Measurements from ENCODE around the gene BCLAF3. TPM values are rescaled to one million over a fixed set of nuclear protein-coding genes. Genes with fewer than 3 reads are reported as not detected.
A peak's percentile ranks its signal among the peaks of the same experiment; 100 is the strongest.

The BCLAF3 gene
- polyA plus RNA-seq, 1 experiment: 0.63 TPM

GRCh38 chrX:20028588-20028987, 37.7 kb upstream of the BCLAF3 start:
- Histone ChIP-seq H3K27me3 (ENCODE audit: control insufficient read depth, insufficient read depth, low read length) (no peaks in the 10 kb centered on the region), H3K4me3 (ENCODE audit: low read depth, low read length) (no peak overlapping the region), H3K36me3 (ENCODE audit: control insufficient read depth, insufficient read depth, low read length) (no peaks in the 10 kb centered on the region)
- no peak for DNase-seq (ENCODE audit: low read depth)
- POLR2A ChIA-PET: no interaction called here
- CTCF ChIA-PET: no interaction called here
- no peak for TF ChIP-seq CTCF (IDR thresholded peaks at IDR 0.05; ENCODE audit: insufficient read depth, low read depth, low read length)

GRCh38 chrX:20026278-20026677, 35.4 kb upstream of the BCLAF3 start:
- Histone ChIP-seq H3K36me3 (ENCODE audit: control insufficient read depth, insufficient read depth, low read length) (no peaks in the 10 kb centered on the region), H3K4me3 (ENCODE audit: low read depth, low read length) (no peak overlapping the region), H3K27me3 (ENCODE audit: control insufficient read depth, insufficient read depth, low read length) (no peaks in the 10 kb centered on the region)
- POLR2A ChIA-PET: no interaction called here
- CTCF ChIA-PET: no interaction called here
- no peak for TF ChIP-seq CTCF (IDR thresholded peaks at IDR 0.05; ENCODE audit: insufficient read depth, low read depth, low read length)
- DNase-seq (ENCODE audit: low read depth): no peak

GRCh38 chrX:20019672-20020365, 29.0 kb upstream of the BCLAF3 start:
- no peaks in the 10 kb centered on the region for H3K27me3 ChIP-seq (ENCODE audit: control insufficient read depth, insufficient read depth, low read length)
- H3K36me3 ChIP-seq (ENCODE audit: control insufficient read depth, insufficient read depth, low read length): no peaks in the 10 kb centered on the region
- no peak overlapping the region for H3K4me3 ChIP-seq (ENCODE audit: low read depth, low read length)
- no peak for DNase-seq (ENCODE audit: low read depth)
- TF ChIP-seq CTCF (IDR thresholded peaks at IDR 0.05; ENCODE audit: insufficient read depth, low read depth, low read length): no peak
- ChIA-PET CTCF (no interaction called here), POLR2A (no interaction called here)

GRCh38 chrX:20016616-20016945, 25.7 kb upstream of the BCLAF3 start:
- ChIA-PET POLR2A (no interaction called here), CTCF (interaction anchor here (0.7 kb wide), 1 partner anchor 9 kb away, joined by 4 read pairs; no protein-coding TSS in a partner anchor)
- peak; percentile 2 for DNase-seq (ENCODE audit: low read depth)
- no peak for TF ChIP-seq CTCF (IDR thresholded peaks at IDR 0.05; ENCODE audit: insufficient read depth, low read depth, low read length)
- no peaks in the 10 kb centered on the region for H3K27me3 ChIP-seq (ENCODE audit: control insufficient read depth, insufficient read depth, low read length)
- no peaks in the 10 kb centered on the region for H3K36me3 ChIP-seq (ENCODE audit: control insufficient read depth, insufficient read depth, low read length)
- no peak overlapping the region for H3K4me3 ChIP-seq (ENCODE audit: low read depth, low read length)

GRCh38 chrX:20015945-20016615, 25.2 kb upstream of the BCLAF3 start:
- Histone ChIP-seq H3K4me3 (ENCODE audit: low read depth, low read length) (no peak overlapping the region), H3K36me3 (ENCODE audit: control insufficient read depth, insufficient read depth, low read length) (no peaks in the 10 kb centered on the region), H3K27me3 (ENCODE audit: control insufficient read depth, insufficient read depth, low read length) (no peaks in the 10 kb centered on the region)
- POLR2A ChIA-PET: no interaction called here
- CTCF ChIA-PET: interaction anchor here (0.7 kb wide), 1 partner anchor 9 kb away, joined by 4 read pairs; no protein-coding TSS in a partner anchor
- TF ChIP-seq CTCF (IDR thresholded peaks at IDR 0.05; ENCODE audit: insufficient read depth, low read depth, low read length): no peak
- no peak for DNase-seq (ENCODE audit: low read depth)

Measured in BJ (cell line).